K562 treated with DMSO at 1 percent for 24 hours (cell line): ENCODE results near the gene KCNJ15. TPM values are rescaled to one million over a fixed set of nuclear protein-coding genes. Genes with fewer than 3 reads are reported as not detected.

ENCODE experiments used
- total RNA-seq: library from RNA; unstranded; fragments of 300-600 nt; gene quantifications from 2 replicates; pipeline ENCODE4 v1.2.3, GENCODE V29; 2022; ENCODE audit warnings: low read depth; ENCODE audit not compliant: insufficient read depth

Gene KCNJ15
- total RNA-seq, result 3.8 and 6.5 TPM in 2 replicates

GRCh38 chr21:38256599-38257302 is at the start of gene KCNJ15:
KCNJ15 (plus strand) TSS chr21:38256991; CDS start chr21:38299262, 42,271 bp downstream.

Other genes starting within 250 kb of the KCNJ15 start
- not detected in 2 replicates for gene ERG, start 241.5 kb downstream of the KCNJ15 start, total RNA-seq